SK-N-MC (cell line): Measurements from ENCODE around the gene HYDIN.

Experiments used
- EZH2 ChIP-seq: fragments of 200-600 bp; sonication (generic); IDR thresholded peaks from one replicate; pipeline ENCODE4 v1.6.1; 2017; ENCODE audit warnings: antibody characterized with exemption
- FOXP2 ChIP-seq: optimal IDR thresholded peaks from 2 replicates; pipeline ENCODE3; 2011; ENCODE audit warnings: mild to moderate bottlenecking, moderate library complexity; ENCODE audit not compliant: insufficient read depth; ENCODE audit errors: extremely low read length, control extremely low read depth
- POLR2AphosphoS5 ChIP-seq: IDR thresholded peaks from 2 replicates; pipeline ENCODE4 v1.6.1; 2012; ENCODE audit warnings: mild to moderate bottlenecking, low read depth, low read length, borderline replicate concordance

DNA sequence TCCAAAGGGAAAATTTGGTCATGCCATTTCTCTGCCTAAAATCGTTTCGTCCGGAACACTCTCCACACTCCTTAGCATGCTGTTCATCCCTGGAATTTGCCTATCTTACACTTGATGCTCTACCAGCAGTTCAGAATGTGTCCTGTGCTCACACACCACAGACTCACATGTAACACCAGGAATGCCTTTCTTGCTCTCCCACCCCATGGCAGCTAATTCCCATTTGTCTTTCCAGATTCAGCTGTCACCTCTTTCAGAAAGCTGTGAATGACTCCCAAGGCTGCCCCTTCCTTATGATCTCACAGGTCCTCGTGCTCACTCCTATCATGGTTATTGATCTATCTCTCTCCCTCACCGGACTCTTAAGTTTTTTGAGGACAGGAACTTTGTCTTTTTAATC is 38.1 kb downstream of the HYDIN start:
- no peak for TF ChIP-seq EZH2
- no peak for TF ChIP-seq POLR2AphosphoS5
- TF ChIP-seq FOXP2: no peak
